Panc1 (cell line): Measurements from ENCODE around the gene FGF21. TPM values are rescaled to one million over a fixed set of nuclear protein-coding genes. Genes with fewer than 3 reads are reported as not detected.

ENCODE experiments used
- ATAC-seq: fragments of 200-7000 bp; cut with Tn5 transposase; 2 replicates; pipeline ENCODE4 v1.9.1; 2020; ENCODE audit warnings: mild to moderate bottlenecking, moderate library complexity
- BruUV-seq: library from RNA; stranded (reverse); fragments of 400-500 nt; replicated peaks from 2 replicates; lab custom pipeline; 2021; lab: Mats Ljungman, UMichigan
- CTCF ChIA-PET: fragments of 300-600 bp; sonication (Branson Sonifier 250); formaldehyde crosslinking; loops from one replicate; lab custom pipeline; 2022; ENCODE audit warnings: antibody characterized with exemption; lab: Charles Lee
- POLR2A ChIA-PET: fragments of 300-600 bp; sonication (Branson Sonifier 250); formaldehyde crosslinking; loops from one replicate; lab custom pipeline; 2022; ENCODE audit warnings: antibody characterized with exemption; lab: Charles Lee
- DNase-seq: peaks from one replicate; pipeline ENCODE4 v3.0.0-alpha.2; 2010; ENCODE audit warnings: low read depth, low spot score
- H3K27ac ChIP-seq: 2 replicates; pipeline ENCODE4 v1.5.1; 2011; ENCODE audit warnings: mild to moderate bottlenecking, low read length, inconsistent platforms
- H3K27me3 ChIP-seq: fragments of 200-500 bp; sonication (Bioruptor generic); 2 replicates; pipeline ENCODE4 v1.6.0; 2014; ENCODE audit warnings: low read length, inconsistent platforms; ENCODE audit not compliant: control insufficient read depth, insufficient read depth
- H3K36me3 ChIP-seq: fragments of 200-500 bp; sonication (Bioruptor generic); 2 replicates; pipeline ENCODE4 v1.5.1; 2014; ENCODE audit warnings: inconsistent platforms, mild to moderate bottlenecking, low read length, moderate library complexity; ENCODE audit not compliant: control insufficient read depth, insufficient read depth
- H3K4me1 ChIP-seq: 2 replicates; pipeline ENCODE4 v1.5.1; 2011; ENCODE audit warnings: inconsistent platforms, mild to moderate bottlenecking, low read length, moderate library complexity; ENCODE audit not compliant: control insufficient read depth, insufficient read depth
- H3K4me3 ChIP-seq, 2 experiments: 2 replicates each; pipeline ENCODE4 v1.5.1; 2011 to 2012; ENCODE audit warnings: low read depth in 2 of 2, low read length in 2 of 2, mild to moderate bottlenecking in 2 of 2, inconsistent platforms in 1 of 2, moderate library complexity in 1 of 2
- H3K9me3 ChIP-seq: fragments of 200-500 bp; sonication (Bioruptor generic); 2 replicates; pipeline ENCODE4 v1.5.1; 2014; ENCODE audit warnings: low read depth, mild to moderate bottlenecking, inconsistent platforms, low read length, moderate library complexity; ENCODE audit not compliant: control insufficient read depth, insufficient read depth
- POLR2AphosphoS5 ChIP-seq: IDR thresholded peaks from 2 replicates; pipeline ENCODE4 v1.6.1; 2012; ENCODE audit warnings: mild to moderate bottlenecking, low read depth, low read length, moderate library complexity
- SIN3A ChIP-seq: IDR thresholded peaks from 2 replicates; pipeline ENCODE4 v1.6.1; 2012; ENCODE audit warnings: low read depth, mild to moderate bottlenecking, low read length, moderate library complexity, borderline replicate concordance; ENCODE audit not compliant: insufficient read depth
- TCF7L2 ChIP-seq: IDR thresholded peaks from 2 replicates; pipeline ENCODE4 v1.6.1; 2011; ENCODE audit warnings: mild to moderate bottlenecking, low read depth, low read length, inconsistent platforms
- in situ Hi-C: cut with HindIII; loops from 2 replicates; pipeline ENCODE4 v1.10.0; 2016; ENCODE audit warnings: low sequenced_read_pairs, low pct_unique_long_range_greater_than_20kb
- intact Hi-C: fragments of 100-400 bp; cut with micrococcal nuclease; formaldehyde crosslinking; loops from one replicate; pipeline ENCODE4 v1.10.0; 2022; ENCODE audit not compliant: unreplicated experiment
- total RNA-seq: library from RNA; stranded (reverse); gene quantifications from one replicate; pipeline ENCODE4 v1.2.1, GENCODE V29; 2021; ENCODE audit not compliant: unreplicated experiment
- TF ChIP-seq, protein P1 (sequence below), 2 experiments: IDR thresholded peaks; 2 replicates each; pipeline ENCODE4 v1.6.1; 2011 to 2012; ENCODE audit warnings: low read depth in 2 of 2, control low read depth in 1 of 2, low read length in 1 of 2, mild to moderate bottlenecking in 1 of 2, moderate library complexity in 1 of 2; ENCODE audit not compliant: insufficient read depth in 1 of 2
- TF ChIP-seq, protein P2 (sequence below): fragments of 450-650 bp; IDR thresholded peaks from 2 replicates; pipeline ENCODE4 v1.5.1; 2017; ENCODE audit warnings: mild to moderate bottlenecking

FGF21 gene
- total RNA-seq, 1 experiment from 2014 or later = not detected

DNA sequence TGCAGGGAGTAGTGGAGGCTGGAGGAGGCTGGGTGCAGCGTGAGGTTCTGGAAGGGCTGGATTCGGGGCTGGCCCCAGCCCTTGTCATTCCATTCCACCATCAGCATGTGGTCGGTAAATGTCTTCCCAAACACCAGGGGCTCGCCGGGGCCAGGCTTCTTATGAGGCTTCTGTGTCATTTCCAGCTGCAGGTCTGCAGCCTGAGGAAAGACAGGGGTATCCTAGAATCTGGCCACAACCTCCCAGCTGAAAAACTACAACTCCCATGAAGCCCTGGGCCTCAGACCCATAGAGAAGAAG is 51.1 kb downstream of the FGF21 start:
- TF ChIP-seq SIN3A (no peak), TCF7L2 (no peak), POLR2AphosphoS5 (no peak)
- TF ChIP-seq, protein P1, sequence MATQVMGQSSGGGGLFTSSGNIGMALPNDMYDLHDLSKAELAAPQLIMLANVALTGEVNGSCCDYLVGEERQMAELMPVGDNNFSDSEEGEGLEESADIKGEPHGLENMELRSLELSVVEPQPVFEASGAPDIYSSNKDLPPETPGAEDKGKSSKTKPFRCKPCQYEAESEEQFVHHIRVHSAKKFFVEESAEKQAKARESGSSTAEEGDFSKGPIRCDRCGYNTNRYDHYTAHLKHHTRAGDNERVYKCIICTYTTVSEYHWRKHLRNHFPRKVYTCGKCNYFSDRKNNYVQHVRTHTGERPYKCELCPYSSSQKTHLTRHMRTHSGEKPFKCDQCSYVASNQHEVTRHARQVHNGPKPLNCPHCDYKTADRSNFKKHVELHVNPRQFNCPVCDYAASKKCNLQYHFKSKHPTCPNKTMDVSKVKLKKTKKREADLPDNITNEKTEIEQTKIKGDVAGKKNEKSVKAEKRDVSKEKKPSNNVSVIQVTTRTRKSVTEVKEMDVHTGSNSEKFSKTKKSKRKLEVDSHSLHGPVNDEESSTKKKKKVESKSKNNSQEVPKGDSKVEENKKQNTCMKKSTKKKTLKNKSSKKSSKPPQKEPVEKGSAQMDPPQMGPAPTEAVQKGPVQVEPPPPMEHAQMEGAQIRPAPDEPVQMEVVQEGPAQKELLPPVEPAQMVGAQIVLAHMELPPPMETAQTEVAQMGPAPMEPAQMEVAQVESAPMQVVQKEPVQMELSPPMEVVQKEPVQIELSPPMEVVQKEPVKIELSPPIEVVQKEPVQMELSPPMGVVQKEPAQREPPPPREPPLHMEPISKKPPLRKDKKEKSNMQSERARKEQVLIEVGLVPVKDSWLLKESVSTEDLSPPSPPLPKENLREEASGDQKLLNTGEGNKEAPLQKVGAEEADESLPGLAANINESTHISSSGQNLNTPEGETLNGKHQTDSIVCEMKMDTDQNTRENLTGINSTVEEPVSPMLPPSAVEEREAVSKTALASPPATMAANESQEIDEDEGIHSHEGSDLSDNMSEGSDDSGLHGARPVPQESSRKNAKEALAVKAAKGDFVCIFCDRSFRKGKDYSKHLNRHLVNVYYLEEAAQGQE (IDR thresholded peaks at IDR 0.05; ENCODE audit: insufficient read depth in 1 of 2, low read depth in 2 of 2, low read length in 1 of 2) = no peak
- TF ChIP-seq, protein P2, sequence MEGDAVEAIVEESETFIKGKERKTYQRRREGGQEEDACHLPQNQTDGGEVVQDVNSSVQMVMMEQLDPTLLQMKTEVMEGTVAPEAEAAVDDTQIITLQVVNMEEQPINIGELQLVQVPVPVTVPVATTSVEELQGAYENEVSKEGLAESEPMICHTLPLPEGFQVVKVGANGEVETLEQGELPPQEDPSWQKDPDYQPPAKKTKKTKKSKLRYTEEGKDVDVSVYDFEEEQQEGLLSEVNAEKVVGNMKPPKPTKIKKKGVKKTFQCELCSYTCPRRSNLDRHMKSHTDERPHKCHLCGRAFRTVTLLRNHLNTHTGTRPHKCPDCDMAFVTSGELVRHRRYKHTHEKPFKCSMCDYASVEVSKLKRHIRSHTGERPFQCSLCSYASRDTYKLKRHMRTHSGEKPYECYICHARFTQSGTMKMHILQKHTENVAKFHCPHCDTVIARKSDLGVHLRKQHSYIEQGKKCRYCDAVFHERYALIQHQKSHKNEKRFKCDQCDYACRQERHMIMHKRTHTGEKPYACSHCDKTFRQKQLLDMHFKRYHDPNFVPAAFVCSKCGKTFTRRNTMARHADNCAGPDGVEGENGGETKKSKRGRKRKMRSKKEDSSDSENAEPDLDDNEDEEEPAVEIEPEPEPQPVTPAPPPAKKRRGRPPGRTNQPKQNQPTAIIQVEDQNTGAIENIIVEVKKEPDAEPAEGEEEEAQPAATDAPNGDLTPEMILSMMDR = no peak
- Histone ChIP-seq H3K36me3 (peaks cover 2% of the 10 kb centered on the region; the same call in 1 of the 2 replicates), H3K9me3 (no peaks in the 10 kb centered on the region), H3K4me1 (no peaks in the 10 kb centered on the region; the same call in 1 of the 2 replicates), H3K4me3 (no peak overlapping the region), H3K27ac (no peak overlapping the region), H3K27me3 (no peaks in the 10 kb centered on the region)
- ChIA-PET POLR2A (interaction anchor here (0.8 kb wide), 1 partner anchor 10 kb away, joined by 4 read pairs; no protein-coding TSS in a partner anchor), CTCF (no interaction called here)
- ATAC-seq = no peak; the same call in 1 of the 2 replicates
- DNase-seq = no peak
- in situ Hi-C loops = no loop called here
- intact Hi-C loops = no loop called here
- no TSS peak for BruUV-seq

DNA sequence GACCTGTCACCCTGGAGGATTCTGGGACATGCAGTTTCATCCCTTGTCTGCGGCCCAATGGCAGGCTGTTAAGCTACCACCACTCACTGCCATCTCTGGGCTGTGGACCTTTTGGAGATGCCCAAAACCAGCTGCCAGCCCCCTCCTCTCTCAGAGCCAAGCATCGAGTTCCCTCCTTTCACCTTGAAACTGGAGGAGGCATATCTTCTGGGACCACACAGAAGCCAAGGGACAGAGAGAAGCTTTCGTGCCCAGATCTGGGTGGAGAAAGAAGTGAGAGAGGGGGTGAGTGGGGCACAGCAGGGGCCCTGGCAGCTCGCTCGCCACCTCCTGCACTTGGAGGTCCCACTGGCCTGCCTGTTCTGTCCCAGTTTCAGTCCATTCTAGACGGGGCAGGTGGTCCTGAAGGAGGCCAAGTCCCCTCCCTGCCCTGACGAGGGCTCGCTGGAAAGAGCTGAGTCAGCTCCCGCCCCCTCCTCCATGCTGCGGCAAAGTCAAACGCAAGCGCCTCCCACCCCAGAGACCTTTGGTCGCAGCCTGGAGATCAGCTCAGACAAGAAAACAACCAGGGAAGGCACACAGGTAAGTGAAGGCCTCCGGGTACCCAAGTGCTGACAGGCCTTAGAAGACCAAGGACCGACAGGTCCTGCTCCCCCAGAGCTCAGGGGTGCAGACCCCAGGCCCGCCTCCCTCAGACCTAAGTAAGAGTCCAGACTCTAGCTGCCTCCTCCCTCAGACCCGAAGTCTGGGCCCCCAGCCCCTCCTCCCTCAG is 51.7 kb downstream of the FGF21 start:
- DNase-seq (no peak), ATAC-seq (peak; percentile 81; the same call in 1 of the 2 replicates)
- no peak overlapping the region for H3K4me3 ChIP-seq
- no TSS peak for BruUV-seq
- no peaks in the 10 kb centered on the region; the same call in 1 of the 2 replicates for H3K4me1 ChIP-seq
- ChIA-PET POLR2A (interaction anchor here (0.8 kb wide), 1 partner anchor 9 kb away, joined by 4 read pairs; no protein-coding TSS in a partner anchor), CTCF (no interaction called here)
- in situ Hi-C loops = no loop called here
- no peaks in the 10 kb centered on the region for H3K27me3 ChIP-seq
- H3K9me3 ChIP-seq = no peaks in the 10 kb centered on the region
- TF ChIP-seq, protein P1 (IDR thresholded peaks at IDR 0.05; ENCODE audit: insufficient read depth in 1 of 2, low read depth in 2 of 2, low read length in 1 of 2) = no peak
- H3K36me3 ChIP-seq = peaks cover 2% of the 10 kb centered on the region; the same call in 1 of the 2 replicates
- H3K27ac ChIP-seq = no peak overlapping the region
- intact Hi-C loops = no loop called here
